DMS79 treated with DMSO at 0.1 percent for 48 hours (cell line): ENCODE data around the gene PRSS21.
A peak's percentile ranks its signal among the peaks of the same experiment; 100 is the strongest.

Experiments
- DNase-seq: peaks from one replicate; lab custom pipeline; 2025; lab: John Stamatoyannopoulos, UW

PRSS21 gene

GRCh38 chr16:2845116-2845515, 28.1 kb downstream of the PRSS21 start:
- DNase-seq = no peak

- no peak for DNase-seq
Observed at GRCh38 chr16:2846511-2847310, 29.7 kb downstream of the PRSS21 start.

GRCh38 chr16:2848933-2849725, 32.1 kb downstream of the PRSS21 start:
- no peak for DNase-seq

GRCh38 chr16:2852003-2852730, 35.1 kb downstream of the PRSS21 start:
- DNase-seq = no peak

- no peak for DNase-seq
Observed at GRCh38 chr16:2852731-2853507, 35.9 kb downstream of the PRSS21 start.

GRCh38 chr16:2853531-2854073, 36.6 kb downstream of the PRSS21 start:
- no peak for DNase-seq

GRCh38 chr16:2854700-2855309, 37.8 kb downstream of the PRSS21 start:
- DNase-seq = no peak

GRCh38 chr16:2855536-2855935, 38.5 kb downstream of the PRSS21 start:
- no peak for DNase-seq

GRCh38 chr16:2856061-2856670, 39.1 kb downstream of the PRSS21 start:
- DNase-seq = no peak

GRCh38 chr16:2856686-2857450, 39.8 kb downstream of the PRSS21 start:
- no peak for DNase-seq

GRCh38 chr16:2857451-2858244, 40.6 kb downstream of the PRSS21 start, which contains the start of gene PRSS22:
Gene PRSS22 (minus strand): TSS chr16:2858170. CDS start chr16:2858104, 66 bp downstream.
- DNase-seq = peak; percentile 15

GRCh38 chr16:2858245-2859025, 41.4 kb downstream of the PRSS21 start:
- DNase-seq = peak; percentile 38

GRCh38 chr16:2859686-2860265, 42.7 kb downstream of the PRSS21 start:
- DNase-seq = no peak

GRCh38 chr16:2860826-2861567, 44.0 kb downstream of the PRSS21 start:
- no peak for DNase-seq

- DNase-seq = no peak
Observed at GRCh38 chr16:2865651-2866050, 48.6 kb downstream of the PRSS21 start.

- DNase-seq = no peak
Observed at GRCh38 chr16:2866431-2866830, 49.4 kb downstream of the PRSS21 start.

GRCh38 chr16:2867661-2867986, 50.6 kb downstream of the PRSS21 start:
- DNase-seq = no peak
